ENCODE results near the gene HS3ST5. TPM values are rescaled to one million over a fixed set of nuclear protein-coding genes. Genes with fewer than 3 reads are reported as not detected.

Gene HS3ST5
- polyA plus RNA-seq, 1 donor (not counting 4 experiments of a cell fraction or from before 2014, with no cell fraction given), result not detected

DNA sequence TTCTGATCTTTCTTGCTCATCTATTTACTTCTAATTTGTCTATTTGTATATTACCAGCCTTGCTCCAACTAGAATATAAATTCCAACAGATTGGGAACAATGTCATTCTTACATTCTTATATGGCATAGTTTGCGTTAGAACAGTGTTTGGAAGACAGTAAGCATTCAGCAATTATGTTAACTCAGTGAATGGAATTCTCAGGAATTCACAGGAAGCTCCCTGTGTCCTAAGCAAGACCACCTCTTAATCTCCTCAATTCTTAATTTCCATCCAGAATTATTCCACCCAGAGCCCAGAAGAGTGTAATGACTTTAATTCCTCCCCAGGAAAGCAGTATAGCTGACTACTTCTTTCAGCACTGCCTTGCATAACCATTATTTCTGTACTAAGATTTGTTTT lies 18.2 kb upstream of the HS3ST5 start:
- H3K27me3 ChIP-seq (ENCODE audit: control insufficient read depth, extremely low read depth, insufficient read depth, low read length), result no peaks in the 10 kb centered on the region
- dilution Hi-C loops (cut with MboI; ENCODE audit: extremely low pct_ligation_motif_present, low sequenced_read_pairs), result no loop called here
- H2AFZ ChIP-seq (ENCODE audit: control insufficient read depth, low read length), result no peak overlapping the region
- no peaks in the 10 kb centered on the region for H3K79me2 ChIP-seq (ENCODE audit: control insufficient read depth, insufficient read depth, low read length)
- no peak for TF ChIP-seq EZH2 (IDR thresholded peaks at IDR 0.05; ENCODE audit: low read length)
- TF ChIP-seq, protein P1, sequence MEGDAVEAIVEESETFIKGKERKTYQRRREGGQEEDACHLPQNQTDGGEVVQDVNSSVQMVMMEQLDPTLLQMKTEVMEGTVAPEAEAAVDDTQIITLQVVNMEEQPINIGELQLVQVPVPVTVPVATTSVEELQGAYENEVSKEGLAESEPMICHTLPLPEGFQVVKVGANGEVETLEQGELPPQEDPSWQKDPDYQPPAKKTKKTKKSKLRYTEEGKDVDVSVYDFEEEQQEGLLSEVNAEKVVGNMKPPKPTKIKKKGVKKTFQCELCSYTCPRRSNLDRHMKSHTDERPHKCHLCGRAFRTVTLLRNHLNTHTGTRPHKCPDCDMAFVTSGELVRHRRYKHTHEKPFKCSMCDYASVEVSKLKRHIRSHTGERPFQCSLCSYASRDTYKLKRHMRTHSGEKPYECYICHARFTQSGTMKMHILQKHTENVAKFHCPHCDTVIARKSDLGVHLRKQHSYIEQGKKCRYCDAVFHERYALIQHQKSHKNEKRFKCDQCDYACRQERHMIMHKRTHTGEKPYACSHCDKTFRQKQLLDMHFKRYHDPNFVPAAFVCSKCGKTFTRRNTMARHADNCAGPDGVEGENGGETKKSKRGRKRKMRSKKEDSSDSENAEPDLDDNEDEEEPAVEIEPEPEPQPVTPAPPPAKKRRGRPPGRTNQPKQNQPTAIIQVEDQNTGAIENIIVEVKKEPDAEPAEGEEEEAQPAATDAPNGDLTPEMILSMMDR (optimal IDR thresholded peaks at IDR 0.05 in 1 of 3, IDR thresholded peaks at IDR 0.05 in 1 of 3, conservative IDR thresholded peaks at IDR 0.05 in 1 of 3; ENCODE audit: extremely low read depth in 1 of 3, insufficient read depth in 2 of 3, low read length in 3 of 3), result no peak
- no peaks in the 10 kb centered on the region for H4K20me1 ChIP-seq (ENCODE audit: control insufficient read depth, extremely low read depth, insufficient read depth, low read length)
- H3K27ac ChIP-seq (ENCODE audit: control insufficient read depth, insufficient read depth, low read length), result no peak overlapping the region
- no peak overlapping the region for H3K4me2 ChIP-seq (ENCODE audit: control insufficient read depth, extremely low read depth, insufficient read depth, low read depth, low read length)
- no peaks in the 10 kb centered on the region for H3K36me3 ChIP-seq (ENCODE audit: control insufficient read depth in 2 of 2, extremely low read depth in 1 of 2, insufficient read depth in 2 of 2, low read length in 2 of 2)
- FAIRE-seq (no peak), DNase-seq (ENCODE audit: low read depth, low spot score) (no peak)
- no peak overlapping the region for H3K4me3 ChIP-seq (ENCODE audit: control insufficient read depth in 2 of 3, extremely low read depth in 1 of 3, insufficient read depth in 2 of 3, low read depth in 1 of 3, low read length in 3 of 3)
- H3K9me3 ChIP-seq (ENCODE audit: control insufficient read depth, low read depth, low read length), result no peaks in the 10 kb centered on the region
- H3K9me1 ChIP-seq (ENCODE audit: control insufficient read depth, extremely low read depth, insufficient read depth, low read length), result no peaks in the 10 kb centered on the region
- no peak overlapping the region for H3K9ac ChIP-seq (ENCODE audit: control insufficient read depth, extremely low read depth, insufficient read depth, low read length)
- H3K4me1 ChIP-seq (ENCODE audit: control insufficient read depth, extremely low read depth, insufficient read depth, low read length), result no peaks in the 10 kb centered on the region

- H2AFZ ChIP-seq (ENCODE audit: control insufficient read depth, low read length), result no peak overlapping the region
- TF ChIP-seq, protein P1 (optimal IDR thresholded peaks at IDR 0.05 in 1 of 3, IDR thresholded peaks at IDR 0.05 in 1 of 3, conservative IDR thresholded peaks at IDR 0.05 in 1 of 3; ENCODE audit: extremely low read depth in 1 of 3, insufficient read depth in 2 of 3, low read length in 3 of 3), result no peak
- TF ChIP-seq EZH2 (IDR thresholded peaks at IDR 0.05; ENCODE audit: low read length), result no peak
- H3K4me3 ChIP-seq (ENCODE audit: control insufficient read depth in 2 of 3, extremely low read depth in 1 of 3, insufficient read depth in 2 of 3, low read depth in 1 of 3, low read length in 3 of 3), result no peak overlapping the region
- H3K27me3 ChIP-seq (ENCODE audit: control insufficient read depth, extremely low read depth, insufficient read depth, low read length), result no peaks in the 10 kb centered on the region
- dilution Hi-C loops (cut with MboI; ENCODE audit: extremely low pct_ligation_motif_present, low sequenced_read_pairs), result no loop called here
- no peaks in the 10 kb centered on the region for H3K9me3 ChIP-seq (ENCODE audit: control insufficient read depth, low read depth, low read length)
- H3K4me1 ChIP-seq (ENCODE audit: control insufficient read depth, extremely low read depth, insufficient read depth, low read length), result no peaks in the 10 kb centered on the region
- H3K4me2 ChIP-seq (ENCODE audit: control insufficient read depth, extremely low read depth, insufficient read depth, low read depth, low read length), result no peak overlapping the region
- no peaks in the 10 kb centered on the region for H3K9me1 ChIP-seq (ENCODE audit: control insufficient read depth, extremely low read depth, insufficient read depth, low read length)
- no peak overlapping the region for H3K27ac ChIP-seq (ENCODE audit: control insufficient read depth, insufficient read depth, low read length)
- H4K20me1 ChIP-seq (ENCODE audit: control insufficient read depth, extremely low read depth, insufficient read depth, low read length), result no peaks in the 10 kb centered on the region
- no peaks in the 10 kb centered on the region for H3K79me2 ChIP-seq (ENCODE audit: control insufficient read depth, insufficient read depth, low read length)
- FAIRE-seq (no peak), DNase-seq (ENCODE audit: low read depth, low spot score) (no peak)
- no peaks in the 10 kb centered on the region for H3K36me3 ChIP-seq (ENCODE audit: control insufficient read depth in 2 of 2, extremely low read depth in 1 of 2, insufficient read depth in 2 of 2, low read length in 2 of 2)
- H3K9ac ChIP-seq (ENCODE audit: control insufficient read depth, extremely low read depth, insufficient read depth, low read length), result no peak overlapping the region
Measured at GRCh38 chr6:114355300-114355699, 12.5 kb upstream of the HS3ST5 start.
